GM08714 (cell line): ENCODE results near the gene GABRR1.
A peak's percentile ranks its signal among the peaks of the same experiment; 100 is the strongest.

Source experiments
- H3K4me3 ChIP-seq: fragments of 200-500 bp; sonication (Bioruptor generic); 2 replicates; pipeline ENCODE4 v1.5.1; 2014; ENCODE audit warnings: mild to moderate bottlenecking, low read length, inconsistent platforms
- ZNF274 ChIP-seq: IDR thresholded peaks from 2 replicates; pipeline ENCODE4 v1.6.1; 2012; ENCODE audit warnings: mild to moderate bottlenecking, low read depth, low read length

GABRR1 gene

DNA sequence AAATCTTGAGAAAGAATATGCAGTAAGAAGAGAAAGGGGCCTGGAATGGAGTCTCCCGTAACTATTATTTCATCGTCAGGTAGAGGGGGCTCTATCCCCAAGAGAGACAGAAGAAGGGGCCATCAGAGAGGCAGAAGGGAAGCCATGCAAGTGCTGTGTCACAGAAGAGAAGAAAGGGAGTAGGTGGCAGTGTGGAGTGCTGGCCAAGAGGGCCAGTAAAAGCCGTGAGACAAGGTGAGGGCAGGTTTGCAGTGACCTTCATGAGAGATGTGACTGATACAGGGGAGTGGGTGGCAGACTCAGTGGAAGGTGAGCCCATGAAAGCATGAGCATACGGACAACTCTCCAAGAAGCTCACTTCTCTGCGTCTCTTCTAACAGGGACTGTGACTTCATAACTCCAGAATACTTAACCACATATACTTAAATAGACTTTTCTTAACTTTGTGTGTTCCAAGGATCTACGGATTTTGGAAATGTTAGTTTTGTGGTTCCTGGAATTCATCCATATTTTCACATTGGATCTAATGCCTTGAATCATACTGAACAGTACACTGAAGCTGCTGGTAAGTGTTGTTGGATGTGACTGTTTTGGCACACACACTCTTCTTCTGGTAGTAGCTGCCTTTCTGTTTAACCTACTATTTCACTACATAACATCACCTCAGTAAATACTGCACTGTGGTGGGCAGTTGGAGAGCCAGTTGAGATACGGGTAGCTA is 55.7 kb downstream of the GABRR1 start:
- no peak overlapping the region for H3K4me3 ChIP-seq
- TF ChIP-seq ZNF274, result no peak

GRCh38 chr6:89160331-89161092 is 56.6 kb downstream of the GABRR1 start:
- no peak overlapping the region for H3K4me3 ChIP-seq
- no peak for TF ChIP-seq ZNF274

DNA sequence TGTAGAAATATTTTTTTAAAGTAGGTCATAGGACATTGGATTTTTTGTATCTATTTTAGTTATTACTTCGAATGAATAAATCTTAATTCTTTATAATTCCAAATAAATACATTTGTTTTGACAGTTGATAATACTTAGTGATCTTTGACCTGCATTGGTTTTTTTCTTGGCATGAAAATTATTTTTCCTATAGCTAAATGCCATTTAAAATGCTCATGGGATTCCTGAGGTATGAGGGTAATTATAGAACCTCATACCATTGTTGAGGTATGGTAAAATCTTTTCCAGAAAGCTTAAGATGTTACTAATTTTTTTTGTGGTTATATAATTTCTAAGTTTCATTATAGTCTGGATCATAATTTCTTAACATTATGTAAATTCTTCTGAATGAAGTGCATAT is 63.0 kb downstream of the GABRR1 start:
- no peak overlapping the region for H3K4me3 ChIP-seq
- no peak for TF ChIP-seq ZNF274

GRCh38 chr6:89148016-89148750 is 69.0 kb downstream of the GABRR1 start:
- H3K4me3 ChIP-seq, result no peak overlapping the region
- no peak for TF ChIP-seq ZNF274

DNA sequence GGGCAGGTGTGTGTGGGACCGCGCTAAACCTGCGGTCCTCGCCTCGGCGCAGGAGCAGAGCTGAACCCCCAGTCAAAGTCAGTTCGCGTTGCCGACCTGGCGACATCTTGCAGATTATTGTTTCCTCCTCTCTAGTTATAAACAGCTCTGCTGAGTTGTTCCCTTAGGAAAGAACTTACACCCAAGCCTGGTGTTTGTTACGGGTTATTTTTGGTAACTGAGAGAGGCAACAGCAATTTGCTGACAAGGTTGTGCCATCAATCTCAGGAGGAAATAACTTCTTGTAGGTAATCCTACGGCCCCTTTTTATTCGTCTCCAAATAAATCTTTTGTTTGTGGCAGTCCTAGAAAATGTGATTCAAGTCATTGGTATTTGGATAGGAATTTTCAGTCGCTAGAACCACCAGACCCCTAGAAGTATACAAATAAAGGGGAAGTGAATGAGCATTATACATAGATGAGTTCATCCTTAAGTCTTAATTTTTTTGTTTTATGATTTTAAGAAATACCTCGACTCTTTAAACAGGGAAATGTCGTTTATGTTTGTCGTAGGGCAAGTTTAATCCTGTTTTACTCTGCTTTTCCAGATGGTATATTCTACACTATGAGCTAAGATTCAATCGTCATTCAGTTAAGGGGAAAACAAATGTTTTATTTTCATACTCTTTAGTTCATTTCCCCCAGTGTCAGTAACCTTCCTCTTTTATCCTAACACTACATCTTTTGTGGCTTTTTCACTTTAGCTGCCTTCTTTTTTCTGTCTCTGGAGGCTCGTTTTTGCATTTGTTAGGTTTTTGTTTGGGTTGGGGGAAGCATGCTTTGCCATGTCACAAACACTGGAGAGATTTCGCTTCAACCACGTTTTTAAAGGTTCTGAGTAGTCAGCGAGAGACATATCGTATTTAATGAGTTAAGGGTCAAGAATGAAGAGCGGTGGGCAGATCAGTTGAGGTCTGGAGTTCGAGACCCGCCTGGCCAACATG is 70.1 kb downstream of the GABRR1 start:
- TF ChIP-seq ZNF274, result no peak

DNA sequence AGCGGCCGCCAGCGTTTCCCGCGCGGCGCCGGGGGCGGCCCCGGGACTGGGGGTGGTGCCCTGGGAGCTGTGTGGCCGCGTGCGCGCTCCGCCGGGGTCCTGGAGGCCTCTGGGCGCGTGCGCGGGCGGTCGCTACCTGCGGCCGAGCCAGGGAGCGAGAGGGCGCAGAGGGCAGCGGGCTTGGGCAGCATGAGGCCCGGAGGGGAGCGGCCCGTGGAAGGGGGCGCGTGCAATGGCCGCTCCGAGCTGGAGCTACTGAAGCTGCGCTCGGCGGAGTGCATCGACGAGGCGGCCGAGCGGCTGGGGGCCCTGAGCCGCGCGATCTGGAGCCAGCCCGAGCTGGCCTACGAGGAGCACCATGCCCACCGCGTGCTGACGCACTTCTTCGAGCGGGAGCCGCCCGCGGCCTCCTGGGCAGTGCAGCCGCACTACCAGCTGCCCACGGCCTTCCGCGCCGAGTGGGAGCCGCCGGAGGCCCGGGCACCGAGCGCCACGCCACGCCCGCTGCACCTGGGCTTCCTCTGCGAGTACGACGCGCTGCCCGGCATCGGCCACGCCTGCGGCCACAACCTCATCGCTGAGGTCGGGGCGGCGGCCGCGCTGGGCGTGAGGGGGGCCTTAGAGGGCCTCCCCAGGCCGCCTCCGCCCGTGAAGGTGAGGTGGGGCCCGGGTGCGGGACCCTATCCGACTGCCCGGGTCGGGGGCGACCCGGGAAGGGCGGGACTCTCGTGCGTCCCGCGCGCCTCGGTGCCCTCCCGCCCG is 71.0 kb downstream of the GABRR1 start, which contains the start of gene PM20D2:
Gene PM20D2, plus strand, starts transcription at position 100 of the 762 bp plus-strand sequence. Its CDS starts 90 bp downstream, at position 190.
- TF ChIP-seq ZNF274, result no peak

More for the DNA sequence above, 70.1 kb downstream of the GABRR1 start:
- H3K4me3 ChIP-seq, result peak overlapping the region; percentile 90

DNA sequence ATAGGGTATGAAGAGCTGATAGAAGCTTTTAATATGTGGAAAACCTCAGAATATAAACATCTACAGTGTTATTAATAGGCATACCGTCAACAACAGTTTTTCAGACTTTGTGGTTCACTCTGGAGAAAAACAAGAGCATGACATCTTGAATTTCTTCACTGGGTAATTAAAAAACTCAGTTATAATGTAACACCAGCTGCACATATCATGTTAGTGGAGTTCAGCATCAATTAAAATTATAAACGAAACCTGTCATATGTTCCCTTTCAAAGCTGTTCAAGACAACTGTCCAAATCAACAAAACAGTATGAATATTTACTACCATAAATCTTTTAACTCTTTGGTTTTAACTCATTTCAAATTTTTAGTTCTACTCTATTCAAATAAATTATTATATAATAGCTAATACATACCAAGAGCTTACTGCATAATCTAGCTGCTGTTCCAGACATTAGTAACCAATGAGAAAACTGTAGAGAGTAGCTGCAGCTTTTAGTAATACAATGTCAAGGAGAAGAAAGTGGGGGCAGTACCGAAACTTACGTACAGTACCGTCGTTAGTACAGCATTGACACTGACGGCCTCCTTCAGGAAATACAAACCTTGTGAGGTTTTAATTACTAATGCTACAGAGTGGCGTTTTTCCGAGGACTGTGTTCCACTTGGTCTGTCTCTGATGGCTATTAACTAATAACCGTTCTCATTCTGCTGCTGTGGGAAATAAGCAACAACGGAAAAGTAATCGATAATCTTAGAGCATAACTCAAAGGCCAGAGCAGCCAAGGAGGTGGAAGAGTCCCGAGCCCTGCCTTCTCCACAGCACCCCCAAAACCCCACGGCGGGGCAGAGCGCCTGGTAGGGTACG is 71.8 kb downstream of the GABRR1 start:
- no peak for TF ChIP-seq ZNF274
- peak overlapping the region; percentile 90 for H3K4me3 ChIP-seq

More for the DNA sequence above, 71.0 kb downstream of the GABRR1 start, which contains the start of gene PM20D2:
- peak within 1 kb of the TSS; percentile 90 for H3K4me3 ChIP-seq

GRCh38 chr6:89144354-89144906 is 72.7 kb downstream of the GABRR1 start:
- TF ChIP-seq ZNF274, result no peak
- no peak overlapping the region for H3K4me3 ChIP-seq

GRCh38 chr6:89140347-89141156 is 76.6 kb downstream of the GABRR1 start:
- TF ChIP-seq ZNF274, result no peak
- no peak overlapping the region for H3K4me3 ChIP-seq

- no peak overlapping the region for H3K4me3 ChIP-seq
- TF ChIP-seq ZNF274, result no peak
These were observed 77.4 kb downstream of the GABRR1 start for GRCh38 chr6:89139509-89140346.
